Neural progenitor cell (in vitro differentiated cells): ENCODE results near the gene MDM2. TPM values are rescaled to one million over a fixed set of nuclear protein-coding genes. Genes with fewer than 3 reads are reported as not detected.

Experiments used
- DNase-seq: peaks from one replicate; pipeline ENCODE4 v3.0.0-alpha.2; 2016; ENCODE audit warnings: low spot score
- H2AFZ ChIP-seq: fragments of 200-600 bp; sonication (generic); replicated peaks from 2 replicates; pipeline ENCODE4 v1.6.1; 2016; ENCODE audit warnings: antibody characterized with exemption
- H3F3A ChIP-seq: fragments of 200-600 bp; sonication (generic); 2 replicates; pipeline ENCODE4 v1.6.1; 2016; ENCODE audit warnings: antibody characterized with exemption, low read depth
- H3K27ac ChIP-seq: fragments of 200-600 bp; sonication (generic); 2 replicates; pipeline ENCODE4 v1.5.1; 2016; ENCODE audit warnings: mild to moderate bottlenecking
- H3K27me3 ChIP-seq: fragments of 200-600 bp; sonication (generic); 2 replicates; pipeline ENCODE4 v1.6.1; 2016; ENCODE audit warnings: mild to moderate bottlenecking, moderate library complexity
- H3K36me3 ChIP-seq: fragments of 200-600 bp; sonication (generic); 2 replicates; pipeline ENCODE4 v1.5.1; 2016
- H3K4me1 ChIP-seq: fragments of 200-600 bp; sonication (generic); 2 replicates; pipeline ENCODE4 v1.6.1; 2016; ENCODE audit warnings: mixed run types
- H3K4me2 ChIP-seq: fragments of 200-600 bp; sonication (generic); 2 replicates; pipeline ENCODE4 v1.6.1; 2016
- H3K4me3 ChIP-seq: fragments of 200-600 bp; sonication (generic); 2 replicates; pipeline ENCODE4 v1.5.1; 2016
- H3K79me2 ChIP-seq: fragments of 200-600 bp; sonication (generic); 2 replicates; pipeline ENCODE4 v1.6.1; 2016; ENCODE audit warnings: low read depth
- H3K9ac ChIP-seq: fragments of 200-600 bp; sonication (generic); 2 replicates; pipeline ENCODE4 v1.6.1; 2016
- H3K9me3 ChIP-seq: fragments of 200-600 bp; sonication (generic); 2 replicates; pipeline ENCODE4 v1.5.1; 2016; ENCODE audit warnings: low read depth
- H4K20me1 ChIP-seq: fragments of 200-600 bp; sonication (generic); 2 replicates; pipeline ENCODE4 v1.6.1; 2016; ENCODE audit warnings: low read depth
- H3K27ac Mint-ChIP-seq: 3 replicates; pipeline ENCODE4 v1.8.0; 2021; ENCODE audit warnings: mixed read lengths
- H3K27me3 Mint-ChIP-seq: 2 replicates; pipeline ENCODE4 v1.8.0; 2022; ENCODE audit warnings: low read depth, mild to moderate bottlenecking, inconsistent platforms, moderate library complexity, mixed read lengths; ENCODE audit not compliant: insufficient read depth
- H3K36me3 Mint-ChIP-seq: 3 replicates; pipeline ENCODE4 v1.8.0; 2021; ENCODE audit warnings: mixed read lengths
- H3K4me1 Mint-ChIP-seq: 3 replicates; pipeline ENCODE4 v1.8.0; 2021; ENCODE audit warnings: mixed read lengths
- H3K4me3 Mint-ChIP-seq: 3 replicates; pipeline ENCODE4 v1.8.0; 2021; ENCODE audit warnings: mild to moderate bottlenecking, moderate library complexity, mixed read lengths
- H3K9me3 Mint-ChIP-seq: 3 replicates; pipeline ENCODE4 v1.8.0; 2020; ENCODE audit warnings: mixed read lengths
- EZH2 ChIP-seq: fragments of 200-600 bp; sonication (generic); IDR thresholded peaks from 2 replicates; pipeline ENCODE4 v1.6.1; 2017; ENCODE audit warnings: antibody characterized with exemption, mild to moderate bottlenecking, moderate library complexity
- EZH2phosphoT487 ChIP-seq: fragments of 200-600 bp; sonication (generic); IDR thresholded peaks from 2 replicates; pipeline ENCODE4 v1.6.1; 2017; ENCODE audit warnings: antibody characterized with exemption
- total RNA-seq: library from RNA; depleted of rRNA; stranded (reverse); fragments of >200 nt; gene quantifications from 2 replicates; pipeline ENCODE4 v1.2.3, GENCODE V29; 2015; ENCODE audit warnings: low replicate concordance
- TF ChIP-seq, protein P1 (sequence below): fragments of 200-600 bp; sonication (generic); IDR thresholded peaks from 2 replicates; pipeline ENCODE4 v1.5.1; 2017; ENCODE audit warnings: antibody characterized with exemption, mild to moderate bottlenecking

Gene MDM2
- total RNA-seq, 1 donor from 2014 or later: 93.8 TPM

DNA sequence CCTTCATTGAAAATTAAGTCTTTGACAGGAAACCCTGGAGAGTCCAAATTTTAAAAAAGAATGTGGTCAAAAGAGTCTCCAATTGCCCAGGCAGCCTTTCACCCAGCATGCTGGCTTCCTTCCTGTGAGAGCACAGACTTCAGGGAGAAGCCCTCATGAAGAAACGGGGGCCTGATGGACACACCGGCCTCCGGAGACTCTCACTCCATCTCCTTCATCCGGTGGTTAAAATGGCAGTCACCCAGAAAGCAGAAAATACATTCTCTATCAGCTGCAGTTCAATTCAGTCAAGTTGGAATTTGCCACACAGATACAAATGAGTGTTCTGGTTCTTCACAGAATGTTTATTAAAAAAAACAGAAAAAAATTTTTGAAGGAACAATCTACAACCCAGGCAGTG lies 68.5 kb downstream of the MDM2 start:
- no peaks in the 10 kb centered on the region for H3K79me2 ChIP-seq
- no peaks in the 10 kb centered on the region for H3K27me3 ChIP-seq
- Mint-ChIP-seq H3K4me1 (peaks cover 11% of the 10 kb centered on the region), H3K4me3 (no peak overlapping the region), H3K27me3 (peaks cover 3% of the 10 kb centered on the region), H3K27ac (peak overlapping the region; percentile 89), H3K36me3 (no peaks in the 10 kb centered on the region), H3K9me3 (peaks cover 8% of the 10 kb centered on the region)
- H3F3A ChIP-seq: no peaks in the 10 kb centered on the region
- no peak overlapping the region for H3K27ac ChIP-seq
- no peaks in the 10 kb centered on the region for H3K36me3 ChIP-seq
- no peak overlapping the region for H3K4me2 ChIP-seq
- H3K4me3 ChIP-seq: no peak overlapping the region
- H4K20me1 ChIP-seq: no peaks in the 10 kb centered on the region
- H2AFZ ChIP-seq: peak overlapping the region; percentile 51
- TF ChIP-seq EZH2 (no peak), EZH2phosphoT487 (no peak)
- TF ChIP-seq, protein P1, sequence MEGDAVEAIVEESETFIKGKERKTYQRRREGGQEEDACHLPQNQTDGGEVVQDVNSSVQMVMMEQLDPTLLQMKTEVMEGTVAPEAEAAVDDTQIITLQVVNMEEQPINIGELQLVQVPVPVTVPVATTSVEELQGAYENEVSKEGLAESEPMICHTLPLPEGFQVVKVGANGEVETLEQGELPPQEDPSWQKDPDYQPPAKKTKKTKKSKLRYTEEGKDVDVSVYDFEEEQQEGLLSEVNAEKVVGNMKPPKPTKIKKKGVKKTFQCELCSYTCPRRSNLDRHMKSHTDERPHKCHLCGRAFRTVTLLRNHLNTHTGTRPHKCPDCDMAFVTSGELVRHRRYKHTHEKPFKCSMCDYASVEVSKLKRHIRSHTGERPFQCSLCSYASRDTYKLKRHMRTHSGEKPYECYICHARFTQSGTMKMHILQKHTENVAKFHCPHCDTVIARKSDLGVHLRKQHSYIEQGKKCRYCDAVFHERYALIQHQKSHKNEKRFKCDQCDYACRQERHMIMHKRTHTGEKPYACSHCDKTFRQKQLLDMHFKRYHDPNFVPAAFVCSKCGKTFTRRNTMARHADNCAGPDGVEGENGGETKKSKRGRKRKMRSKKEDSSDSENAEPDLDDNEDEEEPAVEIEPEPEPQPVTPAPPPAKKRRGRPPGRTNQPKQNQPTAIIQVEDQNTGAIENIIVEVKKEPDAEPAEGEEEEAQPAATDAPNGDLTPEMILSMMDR: no peak
- no peak for DNase-seq
- H3K4me1 ChIP-seq: no peaks in the 10 kb centered on the region
- no peaks in the 10 kb centered on the region for H3K9me3 ChIP-seq
- H3K9ac ChIP-seq: no peak overlapping the region

DNA sequence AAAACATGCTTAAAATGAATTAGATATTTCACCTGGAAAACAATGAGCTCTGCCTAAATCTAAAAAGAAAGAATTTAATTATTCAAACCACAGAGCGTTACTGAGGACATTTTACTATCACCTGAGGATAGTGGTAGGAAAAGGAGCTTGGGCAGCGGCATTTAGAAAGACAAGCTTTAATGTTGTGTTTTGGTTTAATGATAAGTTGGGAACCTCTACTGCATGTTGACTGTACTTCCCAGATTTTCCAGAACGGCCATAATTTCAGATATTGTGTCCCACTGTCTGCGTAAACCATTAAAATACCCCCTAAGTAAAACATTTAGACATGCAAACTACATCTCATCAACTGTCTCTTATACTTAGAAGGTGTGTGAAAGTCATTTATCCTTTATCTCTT lies 69.6 kb downstream of the MDM2 start:
- Mint-ChIP-seq H3K27ac (no peak overlapping the region), H3K4me1 (peaks cover 11% of the 10 kb centered on the region), H3K36me3 (no peaks in the 10 kb centered on the region), H3K27me3 (peaks cover 3% of the 10 kb centered on the region), H3K4me3 (no peak overlapping the region), H3K9me3 (peaks cover 8% of the 10 kb centered on the region)
- Histone ChIP-seq H3K79me2 (no peaks in the 10 kb centered on the region), H3K4me2 (no peak overlapping the region), H3K9ac (no peak overlapping the region), H3K4me1 (no peaks in the 10 kb centered on the region), H3K27me3 (no peaks in the 10 kb centered on the region), H3F3A (no peaks in the 10 kb centered on the region), H2AFZ (no peak overlapping the region), H3K4me3 (no peak overlapping the region), H3K9me3 (no peaks in the 10 kb centered on the region), H3K36me3 (no peaks in the 10 kb centered on the region), H3K27ac (no peak overlapping the region), H4K20me1 (no peaks in the 10 kb centered on the region)
- TF ChIP-seq EZH2phosphoT487 (no peak), EZH2 (no peak)
- TF ChIP-seq, protein P1: no peak
- DNase-seq: no peak

DNA sequence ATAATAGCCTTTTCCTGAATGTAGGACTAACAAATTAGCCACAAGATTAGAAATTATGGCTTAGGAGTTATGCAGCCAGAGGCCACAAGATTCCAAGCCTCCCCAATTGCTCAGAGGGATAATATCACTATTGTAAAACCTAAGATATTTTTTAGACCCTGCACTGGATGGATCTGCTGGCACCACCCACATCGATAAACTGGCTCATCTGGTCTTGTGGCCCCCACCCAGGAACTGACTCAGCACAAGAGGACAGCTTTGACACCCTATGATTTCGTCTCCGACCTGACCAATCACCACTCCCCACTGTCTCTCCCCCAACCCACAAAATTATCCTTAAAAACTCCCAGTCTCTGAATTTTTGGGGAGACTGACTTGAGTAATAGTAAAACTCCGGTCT lies 70.3 kb downstream of the MDM2 start:
- no peak for DNase-seq
- Mint-ChIP-seq H3K4me3 (no peak overlapping the region), H3K27ac (no peak overlapping the region), H3K27me3 (peaks cover 3% of the 10 kb centered on the region), H3K4me1 (peaks cover 11% of the 10 kb centered on the region), H3K36me3 (no peaks in the 10 kb centered on the region), H3K9me3 (peaks cover 8% of the 10 kb centered on the region)
- Histone ChIP-seq H3K4me1 (no peaks in the 10 kb centered on the region), H2AFZ (no peak overlapping the region), H3K27ac (no peak overlapping the region), H4K20me1 (no peaks in the 10 kb centered on the region), H3K79me2 (no peaks in the 10 kb centered on the region), H3F3A (no peaks in the 10 kb centered on the region), H3K36me3 (no peaks in the 10 kb centered on the region), H3K9me3 (no peaks in the 10 kb centered on the region), H3K9ac (no peak overlapping the region), H3K27me3 (no peaks in the 10 kb centered on the region), H3K4me3 (no peak overlapping the region), H3K4me2 (no peak overlapping the region)
- TF ChIP-seq EZH2phosphoT487 (no peak), EZH2 (no peak)
- TF ChIP-seq, protein P1: no peak
